GM12875 (cell line): ENCODE data around the gene EXO5.
"Not testable (repeated sequence)": the region's sequence is repeated elsewhere in the genome, so short reads cannot be mapped to it uniquely, and the experiment has no call there.

Source experiments
- H3K4me3 ChIP-seq: one replicate; pipeline ENCODE4 v1.5.1; 2011; ENCODE audit warnings: low read depth, low read length, control low read depth
- CTCF ChIP-seq: IDR thresholded peaks from 2 replicates; pipeline ENCODE4 v1.5.1; 2011; ENCODE audit warnings: low read depth, mild to moderate bottlenecking, control low read depth, inconsistent platforms, low read length, moderate library complexity, borderline replicate concordance; ENCODE audit not compliant: insufficient read depth

EXO5 gene

GRCh38 chr1:40478276-40478675 is 30.3 kb upstream of the EXO5 start:
- no peak overlapping the region for H3K4me3 ChIP-seq
- no peak for TF ChIP-seq CTCF

- no peak for TF ChIP-seq CTCF
- H3K4me3 ChIP-seq = no peak overlapping the region
Observed at GRCh38 chr1:40479156-40479555, 29.4 kb upstream of the EXO5 start.

GRCh38 chr1:40495315-40495903 is 13.2 kb upstream of the EXO5 start:
- no peak overlapping the region for H3K4me3 ChIP-seq
- no peak for TF ChIP-seq CTCF

- H3K4me3 ChIP-seq = not testable (repeated sequence)
Observed at GRCh38 chr1:40502651-40503050, 5.9 kb upstream of the EXO5 start.

GRCh38 chr1:40507973-40508372 is 594 bp upstream of the EXO5 start:
- H3K4me3 ChIP-seq = peak overlapping the region; percentile 80
- no peak for TF ChIP-seq CTCF

- TF ChIP-seq CTCF = no peak
- no peak overlapping the region for H3K4me3 ChIP-seq
Observed at GRCh38 chr1:40519517-40519916, 10.9 kb downstream of the EXO5 start.

GRCh38 chr1:40530735-40531380 is 22.3 kb downstream of the EXO5 start:
- no peak for TF ChIP-seq CTCF
- peak overlapping the region; percentile 58 for H3K4me3 ChIP-seq
